DND-41 (cell line): ENCODE measurements around the gene CPXM2.

Source experiments
- ATAC-seq: fragments of 200-7000 bp; cut with Tn5 transposase; 3 replicates; pipeline ENCODE4 v1.9.1; 2021; ENCODE audit warnings: low read depth; ENCODE audit not compliant: insufficient read depth
- DNase-seq: peaks from one replicate; pipeline ENCODE4 v3.0.0-alpha.2; 2020
- H2AFZ ChIP-seq: 2 replicates; pipeline ENCODE4 v1.6.0; 2012; ENCODE audit warnings: low read depth, low read length
- H3K27ac ChIP-seq: 2 replicates; pipeline ENCODE4 v1.5.1; 2012; ENCODE audit warnings: low read length, inconsistent platforms
- H3K27me3 ChIP-seq: fragments of 200-600 bp; sonication (generic); 2 replicates; pipeline ENCODE4 v1.6.0; 2012; ENCODE audit warnings: low read length, mild to moderate bottlenecking, inconsistent platforms; ENCODE audit not compliant: insufficient read depth, poor library complexity
- H3K36me3 ChIP-seq: 2 replicates; pipeline ENCODE4 v1.5.1; 2012; ENCODE audit warnings: low read length, inconsistent platforms; ENCODE audit not compliant: insufficient read depth
- H3K4me1 ChIP-seq: 2 replicates; pipeline ENCODE4 v1.5.1; 2012; ENCODE audit warnings: mild to moderate bottlenecking, low read length; ENCODE audit not compliant: insufficient read depth
- H3K4me2 ChIP-seq: 2 replicates; pipeline ENCODE4 v1.6.0; 2012; ENCODE audit warnings: mild to moderate bottlenecking, moderate library complexity, low read length, inconsistent platforms; ENCODE audit not compliant: insufficient read depth
- H3K4me3 ChIP-seq, 2 experiments: fragments of 200-600 bp in 1 of 2; shearing (Covaris generic) in 1 of 2; 2 replicates each; pipeline ENCODE4 v1.5.1; 2012 to 2016; ENCODE audit warnings: inconsistent platforms in 2 of 2, low read length in 2 of 2, mild to moderate bottlenecking in 2 of 2, low read depth in 1 of 2, moderate library complexity in 1 of 2
- H3K79me2 ChIP-seq: 2 replicates; pipeline ENCODE4 v1.6.0; 2012; ENCODE audit warnings: low read length, inconsistent platforms; ENCODE audit not compliant: insufficient read depth
- H3K9ac ChIP-seq: 2 replicates; pipeline ENCODE4 v1.6.0; 2012; ENCODE audit warnings: low read depth, mild to moderate bottlenecking, inconsistent platforms, low read length, moderate library complexity
- H3K9me3 ChIP-seq: 2 replicates; pipeline ENCODE4 v1.5.1; 2012; ENCODE audit warnings: low read length, moderate library complexity, mild to moderate bottlenecking, inconsistent platforms; ENCODE audit not compliant: insufficient read depth, severe bottlenecking
- H4K20me1 ChIP-seq: 2 replicates; pipeline ENCODE4 v1.6.0; 2012; ENCODE audit warnings: low read length; ENCODE audit not compliant: insufficient read depth
- EZH2 ChIP-seq: IDR thresholded peaks from 3 replicates; pipeline ENCODE4 v1.6.1; 2012; ENCODE audit warnings: borderline replicate concordance, low read depth, mild to moderate bottlenecking, moderate library complexity, low read length, inconsistent platforms; ENCODE audit not compliant: severe bottlenecking
- TF ChIP-seq, protein P1 (sequence below): IDR thresholded peaks from 2 replicates; pipeline ENCODE4 v1.5.1; 2012; ENCODE audit warnings: borderline replicate concordance, low read length, moderate library complexity, mild to moderate bottlenecking; ENCODE audit not compliant: poor library complexity, severe bottlenecking; ENCODE audit errors: extremely low read depth

CPXM2 gene

DNA sequence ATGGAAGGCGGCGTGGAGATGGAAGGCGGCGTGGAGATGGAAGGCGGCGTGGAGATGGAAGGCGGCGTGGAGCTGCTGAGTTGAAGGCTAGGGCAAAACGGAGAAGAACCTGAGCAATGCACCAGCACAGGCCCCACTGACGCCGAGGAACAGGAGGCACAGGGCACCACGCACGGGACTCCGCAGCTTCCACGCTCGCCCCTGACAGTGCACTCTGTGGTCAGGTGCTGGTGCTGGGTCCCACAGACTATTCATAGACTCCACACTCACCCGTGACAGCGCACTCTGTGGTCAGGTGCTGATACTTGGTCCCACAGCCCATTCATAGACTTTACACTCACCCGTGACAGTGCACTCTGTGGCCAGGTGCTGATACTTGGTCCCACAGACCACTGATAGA lies 34.0 kb downstream of the CPXM2 start:
- H3K36me3 ChIP-seq: no peaks in the 10 kb centered on the region
- H3K9me3 ChIP-seq: no peaks in the 10 kb centered on the region
- peaks cover 16% of the 10 kb centered on the region for H3K27me3 ChIP-seq
- TF ChIP-seq EZH2: no peak
- TF ChIP-seq, protein P1, sequence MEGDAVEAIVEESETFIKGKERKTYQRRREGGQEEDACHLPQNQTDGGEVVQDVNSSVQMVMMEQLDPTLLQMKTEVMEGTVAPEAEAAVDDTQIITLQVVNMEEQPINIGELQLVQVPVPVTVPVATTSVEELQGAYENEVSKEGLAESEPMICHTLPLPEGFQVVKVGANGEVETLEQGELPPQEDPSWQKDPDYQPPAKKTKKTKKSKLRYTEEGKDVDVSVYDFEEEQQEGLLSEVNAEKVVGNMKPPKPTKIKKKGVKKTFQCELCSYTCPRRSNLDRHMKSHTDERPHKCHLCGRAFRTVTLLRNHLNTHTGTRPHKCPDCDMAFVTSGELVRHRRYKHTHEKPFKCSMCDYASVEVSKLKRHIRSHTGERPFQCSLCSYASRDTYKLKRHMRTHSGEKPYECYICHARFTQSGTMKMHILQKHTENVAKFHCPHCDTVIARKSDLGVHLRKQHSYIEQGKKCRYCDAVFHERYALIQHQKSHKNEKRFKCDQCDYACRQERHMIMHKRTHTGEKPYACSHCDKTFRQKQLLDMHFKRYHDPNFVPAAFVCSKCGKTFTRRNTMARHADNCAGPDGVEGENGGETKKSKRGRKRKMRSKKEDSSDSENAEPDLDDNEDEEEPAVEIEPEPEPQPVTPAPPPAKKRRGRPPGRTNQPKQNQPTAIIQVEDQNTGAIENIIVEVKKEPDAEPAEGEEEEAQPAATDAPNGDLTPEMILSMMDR: no peak
- no peak overlapping the region for H3K27ac ChIP-seq
- H3K4me3 ChIP-seq: no peak overlapping the region
- no peak overlapping the region for H2AFZ ChIP-seq
- ATAC-seq: no peak
- no peak overlapping the region for H3K4me2 ChIP-seq
- DNase-seq: no peak
- H4K20me1 ChIP-seq: no peaks in the 10 kb centered on the region
- H3K9ac ChIP-seq: no peak overlapping the region
- no peaks in the 10 kb centered on the region for H3K79me2 ChIP-seq
- no peaks in the 10 kb centered on the region for H3K4me1 ChIP-seq

DNA sequence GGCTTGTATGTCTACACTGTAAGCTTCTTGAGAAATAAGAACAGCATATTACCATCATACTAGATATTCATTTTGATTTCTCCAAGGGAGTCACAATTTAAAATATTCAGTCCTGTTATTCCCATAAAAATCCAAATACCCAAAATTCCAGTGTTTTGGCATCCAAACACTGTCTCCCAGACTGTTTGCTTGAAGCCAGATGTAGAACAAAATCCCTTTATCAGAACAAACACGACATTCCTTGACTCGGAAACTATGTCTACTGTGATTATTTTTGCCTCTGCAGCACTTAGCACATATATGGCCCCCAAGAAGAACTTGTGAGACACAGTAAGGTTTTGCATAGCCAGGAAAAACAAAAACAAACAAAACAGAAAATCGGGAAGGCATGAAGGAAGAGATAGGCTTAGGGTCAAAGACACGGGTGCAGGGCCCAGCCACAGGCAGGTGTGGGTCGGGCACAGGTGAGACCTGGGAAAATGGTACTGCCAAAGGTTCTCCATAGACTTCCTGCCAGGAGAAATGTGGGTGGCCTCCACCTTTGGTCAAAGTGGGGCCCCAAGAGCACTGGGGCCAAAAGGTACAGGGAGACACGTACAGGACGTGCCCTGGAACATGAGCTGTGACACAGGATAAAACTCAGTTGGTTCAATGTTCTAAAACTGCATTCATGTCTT lies 36.5 kb downstream of the CPXM2 start:
- H3K27me3 ChIP-seq: peaks cover 16% of the 10 kb centered on the region
- DNase-seq (no peak), ATAC-seq (no peak)
- no peak overlapping the region for H2AFZ ChIP-seq
- no peaks in the 10 kb centered on the region for H3K9me3 ChIP-seq
- H3K9ac ChIP-seq: no peak overlapping the region
- H3K4me2 ChIP-seq: no peak overlapping the region
- TF ChIP-seq, protein P1: no peak
- TF ChIP-seq EZH2: no peak
- no peaks in the 10 kb centered on the region for H3K79me2 ChIP-seq
- no peak overlapping the region for H3K4me3 ChIP-seq
- H3K27ac ChIP-seq: no peak overlapping the region
- no peaks in the 10 kb centered on the region for H3K4me1 ChIP-seq
- no peaks in the 10 kb centered on the region for H4K20me1 ChIP-seq
- no peaks in the 10 kb centered on the region for H3K36me3 ChIP-seq

DNA sequence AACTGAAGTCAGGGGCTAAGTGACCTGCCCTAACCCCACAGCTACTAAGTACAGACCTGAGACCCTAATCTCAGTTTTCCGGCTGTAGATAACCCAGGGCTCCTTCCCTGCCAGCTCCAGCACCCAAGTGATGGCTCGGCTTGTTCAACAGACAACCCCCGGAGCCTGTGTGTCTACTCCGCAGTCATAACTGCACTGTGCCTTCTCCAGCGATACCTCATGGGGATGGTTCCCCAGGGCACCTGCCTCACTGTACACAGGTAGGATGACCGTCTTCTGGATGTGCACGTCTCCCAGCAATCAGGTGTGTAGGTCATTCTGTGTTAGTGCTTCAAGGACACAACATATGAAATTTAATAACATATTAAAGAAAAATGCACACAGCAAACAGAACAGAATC lies 37.1 kb downstream of the CPXM2 start:
- Histone ChIP-seq H3K36me3 (no peaks in the 10 kb centered on the region), H3K9me3 (no peaks in the 10 kb centered on the region), H3K27ac (no peak overlapping the region), H2AFZ (no peak overlapping the region), H3K79me2 (no peaks in the 10 kb centered on the region), H3K4me2 (no peak overlapping the region), H3K4me1 (no peaks in the 10 kb centered on the region), H3K4me3 (no peak overlapping the region), H3K9ac (no peak overlapping the region), H3K27me3 (peaks cover 13% of the 10 kb centered on the region), H4K20me1 (no peaks in the 10 kb centered on the region)
- ATAC-seq (no peak), DNase-seq (no peak)
- TF ChIP-seq EZH2: no peak
- TF ChIP-seq, protein P1: no peak
